ENCODE data around the gene POMGNT2. TPM values are rescaled to one million over a fixed set of nuclear protein-coding genes. Genes with fewer than 3 reads are reported as not detected.

Gene POMGNT2
- total RNA-seq, 1 donor from 2014 or later, result 13.0 TPM

DNA sequence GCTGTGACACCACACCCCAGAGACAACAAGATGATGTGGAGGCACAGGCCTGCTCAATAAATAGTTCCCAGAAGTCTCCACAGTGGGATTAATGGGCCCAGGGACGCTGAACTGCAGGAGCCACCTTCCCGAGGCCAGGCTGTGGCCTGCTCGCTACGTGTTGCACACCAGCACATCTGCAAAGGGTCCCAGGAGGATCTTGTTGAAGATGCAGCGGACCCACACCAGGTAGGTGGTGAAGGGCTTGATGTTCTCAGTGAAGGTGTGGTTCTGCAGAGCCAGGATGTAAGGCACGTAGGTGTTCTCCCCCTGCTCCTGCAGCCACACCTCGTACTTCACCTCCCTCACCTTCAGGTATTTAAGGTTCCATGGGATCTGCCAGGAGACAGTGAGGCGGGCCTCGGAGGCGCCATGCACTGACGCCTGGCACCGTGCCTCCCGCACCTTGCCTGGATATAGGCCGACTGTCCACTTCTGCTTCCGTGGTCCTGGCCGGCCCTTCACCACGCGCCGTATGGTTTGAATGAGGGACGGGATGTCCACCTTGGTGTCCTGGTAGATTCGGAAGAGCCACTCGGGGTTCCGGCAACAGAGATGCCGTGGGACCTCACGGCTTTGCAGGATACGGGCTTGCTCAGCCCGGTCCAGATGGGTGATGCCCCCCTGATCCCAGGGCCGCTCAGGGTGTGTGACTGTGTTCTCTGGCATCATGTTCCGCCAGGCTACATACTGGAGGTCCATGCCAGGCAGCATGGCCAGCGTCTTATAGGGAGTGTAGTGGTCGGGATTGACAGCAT lies 26.1 kb downstream of the POMGNT2 start:
- Mint-ChIP-seq H3K36me3 (ENCODE audit: low read depth, unreplicated experiment) (peaks cover 30% of the 10 kb centered on the region), H3K4me1 (ENCODE audit: low read depth, unreplicated experiment) (peaks cover 9% of the 10 kb centered on the region), H3K27ac (ENCODE audit: unreplicated experiment) (no peak overlapping the region), H3K9me3 (ENCODE audit: unreplicated experiment) (peaks cover 5% of the 10 kb centered on the region), H3K4me3 (ENCODE audit: unreplicated experiment) (no peak overlapping the region), H3K27me3 (ENCODE audit: low read depth, unreplicated experiment) (no peaks in the 10 kb centered on the region)
- no peak overlapping the region for H3K4me2 ChIP-seq (ENCODE audit: low read length)
- H3K4me1 ChIP-seq (ENCODE audit: insufficient read depth, low read length), result no peaks in the 10 kb centered on the region
- H3K79me2 ChIP-seq (ENCODE audit: insufficient read depth, low read length), result no peaks in the 10 kb centered on the region
- H3K27ac ChIP-seq (ENCODE audit: low read depth, low read length), result no peak overlapping the region
- no peak overlapping the region for H2AFZ ChIP-seq (ENCODE audit: low read depth, low read length)
- H3K9ac ChIP-seq (ENCODE audit: low read length), result no peak overlapping the region
- H3K4me3 ChIP-seq (ENCODE audit: insufficient read depth, low read depth, low read length), result no peak overlapping the region
- FAIRE-seq (no peak), DNase-seq (ENCODE audit: low read depth) (no peak)
- H3K27me3 ChIP-seq (ENCODE audit: insufficient read depth, low read length), result no peaks in the 10 kb centered on the region
- H3K9me3 ChIP-seq (ENCODE audit: insufficient read depth, low read depth, low read length), result no peaks in the 10 kb centered on the region
- no peaks in the 10 kb centered on the region for H3K36me3 ChIP-seq (ENCODE audit: insufficient read depth, low read length)
- TF ChIP-seq CTCF (IDR thresholded peaks at IDR 0.05; ENCODE audit: insufficient read depth, low read depth, low read length), result no peak
- no peak for TF ChIP-seq EZH2 (IDR thresholded peaks at IDR 0.05; ENCODE audit: insufficient read depth, low read length)
- H4K20me1 ChIP-seq (ENCODE audit: insufficient read depth, low read length), result no peaks in the 10 kb centered on the region

- Mint-ChIP-seq H3K27ac (ENCODE audit: unreplicated experiment) (no peak overlapping the region), H3K36me3 (ENCODE audit: low read depth, unreplicated experiment) (peaks cover 30% of the 10 kb centered on the region), H3K9me3 (ENCODE audit: unreplicated experiment) (peaks cover 4% of the 10 kb centered on the region), H3K4me1 (ENCODE audit: low read depth, unreplicated experiment) (peaks cover 9% of the 10 kb centered on the region), H3K27me3 (ENCODE audit: low read depth, unreplicated experiment) (peaks cover 8% of the 10 kb centered on the region), H3K4me3 (ENCODE audit: unreplicated experiment) (no peak overlapping the region)
- no peak for FAIRE-seq
- Histone ChIP-seq H4K20me1 (ENCODE audit: insufficient read depth, low read length) (no peaks in the 10 kb centered on the region), H3K36me3 (ENCODE audit: insufficient read depth, low read length) (no peaks in the 10 kb centered on the region), H3K4me3 (ENCODE audit: insufficient read depth, low read depth, low read length) (no peak overlapping the region), H3K79me2 (ENCODE audit: insufficient read depth, low read length) (no peaks in the 10 kb centered on the region), H3K9me3 (ENCODE audit: insufficient read depth, low read depth, low read length) (no peaks in the 10 kb centered on the region), H2AFZ (ENCODE audit: low read depth, low read length) (no peak overlapping the region), H3K4me1 (ENCODE audit: insufficient read depth, low read length) (no peaks in the 10 kb centered on the region), H3K4me2 (ENCODE audit: low read length) (no peak overlapping the region), H3K9ac (ENCODE audit: low read length) (no peak overlapping the region), H3K27ac (ENCODE audit: low read depth, low read length) (no peak overlapping the region), H3K27me3 (ENCODE audit: insufficient read depth, low read length) (no peaks in the 10 kb centered on the region)
- TF ChIP-seq EZH2 (IDR thresholded peaks at IDR 0.05; ENCODE audit: insufficient read depth, low read length), result no peak
- TF ChIP-seq CTCF (IDR thresholded peaks at IDR 0.05; ENCODE audit: insufficient read depth, low read depth, low read length), result no peak
- no peak for DNase-seq (ENCODE audit: low read depth)
These were observed 28.2 kb downstream of the POMGNT2 start for GRCh38 chr3:43077707-43078106.

DNA sequence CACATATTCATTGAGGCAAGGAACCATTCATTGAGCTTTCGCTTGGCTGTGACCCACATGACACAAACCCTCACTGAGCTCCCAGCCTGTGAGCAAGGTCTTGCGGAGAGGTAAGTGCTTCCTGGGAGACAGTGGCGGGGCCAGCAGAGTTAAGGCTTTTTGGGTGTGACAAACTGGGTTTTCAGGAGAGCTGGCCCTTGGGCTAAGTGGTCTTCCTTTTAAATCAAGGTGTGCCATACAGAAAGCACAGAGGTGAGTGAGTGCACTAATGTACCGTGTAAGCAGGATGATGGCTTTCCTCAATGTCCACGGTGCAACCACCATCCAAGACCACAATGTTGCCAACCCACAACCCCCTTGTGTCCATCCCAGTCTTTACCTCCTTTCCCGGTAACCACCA lies 28.6 kb downstream of the POMGNT2 start:
- H3K9ac ChIP-seq (ENCODE audit: low read length), result no peak overlapping the region
- Mint-ChIP-seq H3K27me3 (ENCODE audit: low read depth, unreplicated experiment) (peaks cover 11% of the 10 kb centered on the region), H3K9me3 (ENCODE audit: unreplicated experiment) (peaks cover 4% of the 10 kb centered on the region), H3K4me3 (ENCODE audit: unreplicated experiment) (no peak overlapping the region), H3K4me1 (ENCODE audit: low read depth, unreplicated experiment) (peaks cover 9% of the 10 kb centered on the region), H3K27ac (ENCODE audit: unreplicated experiment) (no peak overlapping the region), H3K36me3 (ENCODE audit: low read depth, unreplicated experiment) (peaks cover 27% of the 10 kb centered on the region)
- H3K27me3 ChIP-seq (ENCODE audit: insufficient read depth, low read length), result no peaks in the 10 kb centered on the region
- H3K4me2 ChIP-seq (ENCODE audit: low read length), result no peak overlapping the region
- no peaks in the 10 kb centered on the region for H3K4me1 ChIP-seq (ENCODE audit: insufficient read depth, low read length)
- H3K9me3 ChIP-seq (ENCODE audit: insufficient read depth, low read depth, low read length), result no peaks in the 10 kb centered on the region
- no peaks in the 10 kb centered on the region for H3K36me3 ChIP-seq (ENCODE audit: insufficient read depth, low read length)
- no peak overlapping the region for H2AFZ ChIP-seq (ENCODE audit: low read depth, low read length)
- FAIRE-seq (no peak), DNase-seq (ENCODE audit: low read depth) (no peak)
- TF ChIP-seq EZH2 (IDR thresholded peaks at IDR 0.05; ENCODE audit: insufficient read depth, low read length) (no peak), CTCF (IDR thresholded peaks at IDR 0.05; ENCODE audit: insufficient read depth, low read depth, low read length) (no peak)
- no peaks in the 10 kb centered on the region for H3K79me2 ChIP-seq (ENCODE audit: insufficient read depth, low read length)
- H4K20me1 ChIP-seq (ENCODE audit: insufficient read depth, low read length), result no peaks in the 10 kb centered on the region
- no peak overlapping the region for H3K4me3 ChIP-seq (ENCODE audit: insufficient read depth, low read depth, low read length)
- H3K27ac ChIP-seq (ENCODE audit: low read depth, low read length), result no peak overlapping the region

All from astrocyte (in vitro differentiated cells and primary cell).